ENCODE data around the gene PHF13. TPM values are rescaled to one million over a fixed set of nuclear protein-coding genes. Genes with fewer than 3 reads are reported as not detected.

The PHF13 gene
- total RNA-seq, 4 donors from 2014 or later: 6.7 to 12.1 (median 8.7) TPM

DNA sequence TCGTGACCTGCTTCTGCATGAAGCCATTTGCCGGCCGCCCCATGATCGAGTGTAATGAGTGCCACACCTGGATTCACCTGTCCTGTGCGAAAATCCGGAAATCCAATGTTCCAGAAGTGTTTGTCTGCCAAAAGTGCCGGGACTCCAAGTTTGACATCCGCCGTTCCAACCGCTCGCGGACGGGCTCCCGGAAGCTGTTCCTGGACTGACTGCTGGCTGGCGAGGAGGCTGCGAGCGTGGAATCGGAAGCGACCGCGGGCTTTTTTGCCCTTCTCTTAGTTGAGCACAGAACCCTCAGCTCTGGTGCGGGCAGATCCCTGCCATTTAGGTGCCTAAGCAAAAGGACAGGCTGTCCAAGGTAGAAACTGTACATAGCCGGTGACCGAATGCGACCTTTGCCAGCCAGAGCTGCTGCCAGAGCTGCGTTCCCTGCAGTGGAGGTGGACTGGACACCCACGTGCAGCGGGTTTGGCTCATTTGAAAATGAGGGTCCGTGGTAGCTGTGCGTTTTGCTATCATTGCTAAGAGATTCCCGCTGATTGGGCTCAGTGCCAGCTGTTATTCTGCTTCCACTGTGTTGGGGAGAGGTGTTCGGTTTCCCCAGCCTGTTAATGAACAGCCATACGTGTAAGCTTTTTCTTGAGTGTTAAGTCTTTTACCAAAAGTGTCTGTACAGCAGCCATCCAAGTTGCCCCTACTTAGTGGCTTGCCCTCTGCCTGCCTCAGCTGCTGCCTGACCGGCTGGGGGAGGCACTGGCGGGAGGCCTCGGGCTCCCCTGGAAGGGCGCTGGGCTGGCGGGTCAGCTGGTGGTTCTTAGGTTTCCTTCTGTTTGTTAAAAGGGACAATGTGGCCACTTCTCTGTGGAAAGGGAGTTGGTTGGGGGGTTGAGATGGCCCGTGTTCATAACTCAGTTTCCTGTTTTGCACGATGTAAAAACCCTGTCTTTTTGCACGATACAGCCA lies 8.2 kb downstream of the PHF13 start:
- H3K36me3 ChIP-seq: peaks cover 0 to 74% (median 32%) of the 10 kb centered on the region in 3 donors

DNA sequence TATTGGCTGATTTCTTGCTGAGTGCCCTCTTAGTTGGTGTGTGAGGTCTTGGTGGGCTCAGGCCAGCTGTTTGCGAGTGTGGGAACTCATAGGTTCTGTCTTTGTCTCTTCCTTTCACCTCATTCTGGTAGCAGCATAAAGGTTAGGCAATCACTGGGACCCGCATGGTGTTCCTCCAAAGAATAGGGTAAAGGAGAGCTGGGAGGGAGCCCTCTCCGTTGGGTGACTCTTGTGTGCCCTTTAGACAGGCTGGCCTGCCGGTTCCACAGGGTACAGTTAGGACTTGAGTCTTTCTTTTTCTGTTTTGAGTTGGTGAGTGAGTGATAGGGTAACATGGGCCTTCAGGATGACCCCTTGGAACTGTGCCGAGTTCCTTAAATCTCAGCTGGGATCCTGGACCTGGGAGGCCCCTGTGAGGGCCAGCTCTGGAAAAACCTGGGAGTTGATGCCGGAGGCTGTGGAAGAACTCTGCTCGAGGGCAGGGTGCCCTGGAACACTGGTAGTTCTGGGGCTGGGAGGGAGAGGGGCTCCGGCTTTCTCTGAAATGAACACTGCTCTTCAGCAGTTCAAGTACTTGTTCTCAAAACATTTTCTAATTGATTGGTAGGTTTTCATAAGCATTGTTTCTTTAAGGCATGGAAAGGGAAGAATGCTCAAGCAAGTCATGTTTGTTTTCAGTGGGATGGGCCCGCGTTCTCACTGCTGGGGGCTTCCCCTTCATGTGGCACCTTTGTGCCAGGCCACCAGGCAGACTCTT lies 9.0 kb downstream of the PHF13 start:
- H3K27ac ChIP-seq: no peak overlapping the region
- peaks cover 11 to 27% (median 13%) of the 10 kb centered on the region in 3 donors for H3K4me1 ChIP-seq
- no peak overlapping the region for H3K4me3 ChIP-seq
- DNase-seq: no peak
- intact Hi-C loops (cut with DNase I): loop anchor here (10.0 kb wide), 1 partner anchor 68 kb away; the partner anchor contains the start of genes NOL9 and TAS1R1
- WGBS, 2 donors: 73 to 79% methylated on average over 6 to 8 of the region's 10 CpGs
- no peaks in the 10 kb centered on the region for H3K27me3 ChIP-seq
- H3K9me3 ChIP-seq: no peaks in the 10 kb centered on the region
- H3K36me3 ChIP-seq: peaks cover 0 to 76% (median 32%) of the 10 kb centered on the region in 3 donors
- TF ChIP-seq, protein P1, sequence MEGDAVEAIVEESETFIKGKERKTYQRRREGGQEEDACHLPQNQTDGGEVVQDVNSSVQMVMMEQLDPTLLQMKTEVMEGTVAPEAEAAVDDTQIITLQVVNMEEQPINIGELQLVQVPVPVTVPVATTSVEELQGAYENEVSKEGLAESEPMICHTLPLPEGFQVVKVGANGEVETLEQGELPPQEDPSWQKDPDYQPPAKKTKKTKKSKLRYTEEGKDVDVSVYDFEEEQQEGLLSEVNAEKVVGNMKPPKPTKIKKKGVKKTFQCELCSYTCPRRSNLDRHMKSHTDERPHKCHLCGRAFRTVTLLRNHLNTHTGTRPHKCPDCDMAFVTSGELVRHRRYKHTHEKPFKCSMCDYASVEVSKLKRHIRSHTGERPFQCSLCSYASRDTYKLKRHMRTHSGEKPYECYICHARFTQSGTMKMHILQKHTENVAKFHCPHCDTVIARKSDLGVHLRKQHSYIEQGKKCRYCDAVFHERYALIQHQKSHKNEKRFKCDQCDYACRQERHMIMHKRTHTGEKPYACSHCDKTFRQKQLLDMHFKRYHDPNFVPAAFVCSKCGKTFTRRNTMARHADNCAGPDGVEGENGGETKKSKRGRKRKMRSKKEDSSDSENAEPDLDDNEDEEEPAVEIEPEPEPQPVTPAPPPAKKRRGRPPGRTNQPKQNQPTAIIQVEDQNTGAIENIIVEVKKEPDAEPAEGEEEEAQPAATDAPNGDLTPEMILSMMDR (IDR thresholded peaks at IDR 0.05): no peak
- no peak for TF ChIP-seq POLR2A (IDR thresholded peaks at IDR 0.05)

More for the DNA sequence above, 8.2 kb downstream of the PHF13 start:
- Histone ChIP-seq H3K27ac (no peak overlapping the region), H3K9me3 (no peaks in the 10 kb centered on the region), H3K4me3 (no peak overlapping the region), H3K27me3 (no peaks in the 10 kb centered on the region), H3K4me1 (peaks cover 10 to 25% (median 15%) of the 10 kb centered on the region in 3 donors)
- intact Hi-C loops (cut with DNase I): loop anchor here (10.0 kb wide), 1 partner anchor 67 kb away; the partner anchor contains the start of genes NOL9 and TAS1R1
- WGBS, 2 donors: 77 to 89% methylated on average over 16 to 27 of the region's 41 CpGs
- no peak for TF ChIP-seq POLR2A (IDR thresholded peaks at IDR 0.05)
- TF ChIP-seq, protein P1 (IDR thresholded peaks at IDR 0.05): no peak
- DNase-seq: no peak

DNA sequence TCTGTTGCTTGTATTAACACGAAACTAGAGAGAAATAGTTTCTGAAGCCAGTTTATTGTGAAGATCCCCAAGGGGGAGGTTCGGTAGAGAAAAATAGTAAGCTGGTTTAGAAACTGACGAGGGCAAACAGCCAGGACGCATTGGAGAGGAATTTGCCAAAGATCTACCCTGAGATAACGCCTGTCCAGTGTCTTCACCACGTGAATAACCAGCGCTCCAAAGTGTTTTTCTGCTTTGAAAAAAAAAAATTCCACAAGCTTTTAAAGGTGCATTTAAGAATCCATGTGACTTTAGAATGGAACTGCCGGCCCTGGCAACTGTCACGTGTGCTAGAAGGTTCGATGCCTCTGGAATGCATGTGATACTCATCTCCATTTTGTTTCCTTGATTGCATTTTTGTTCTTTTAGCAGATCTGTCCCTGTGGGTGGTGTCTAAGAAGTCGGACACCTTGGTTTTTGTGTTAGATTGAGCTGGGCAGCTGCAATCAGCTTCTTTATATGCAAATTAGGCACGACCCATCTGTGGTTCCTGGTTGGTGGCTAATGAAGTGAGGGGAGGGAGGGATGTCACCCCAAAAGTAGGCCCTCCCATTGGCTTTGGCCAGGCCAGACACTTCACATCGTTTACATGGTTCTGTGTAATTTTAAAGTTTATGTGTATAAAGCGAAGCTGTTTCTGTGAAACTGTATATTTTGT lies 9.9 kb downstream of the PHF13 start:
- 69 to 72% methylated on average over 14 of the region's 14 CpGs for WGBS, 2 donors
- no peak for DNase-seq
- Histone ChIP-seq H3K4me3 (no peak overlapping the region), H3K4me1 (peaks cover 11 to 36% (median 13%) of the 10 kb centered on the region in 3 donors), H3K27ac (peak overlapping the region in 1 of 4 donors; percentile 85), H3K36me3 (peaks cover 0 to 76% (median 32%) of the 10 kb centered on the region in 3 donors), H3K27me3 (no peaks in the 10 kb centered on the region), H3K9me3 (no peaks in the 10 kb centered on the region)
- intact Hi-C loops (cut with DNase I): loop anchor here (10.0 kb wide), 1 partner anchor 69 kb away; the partner anchor contains the start of genes NOL9 and TAS1R1
- TF ChIP-seq, protein P1 (IDR thresholded peaks at IDR 0.05): no peak
- no peak for TF ChIP-seq POLR2A (IDR thresholded peaks at IDR 0.05)

DNA sequence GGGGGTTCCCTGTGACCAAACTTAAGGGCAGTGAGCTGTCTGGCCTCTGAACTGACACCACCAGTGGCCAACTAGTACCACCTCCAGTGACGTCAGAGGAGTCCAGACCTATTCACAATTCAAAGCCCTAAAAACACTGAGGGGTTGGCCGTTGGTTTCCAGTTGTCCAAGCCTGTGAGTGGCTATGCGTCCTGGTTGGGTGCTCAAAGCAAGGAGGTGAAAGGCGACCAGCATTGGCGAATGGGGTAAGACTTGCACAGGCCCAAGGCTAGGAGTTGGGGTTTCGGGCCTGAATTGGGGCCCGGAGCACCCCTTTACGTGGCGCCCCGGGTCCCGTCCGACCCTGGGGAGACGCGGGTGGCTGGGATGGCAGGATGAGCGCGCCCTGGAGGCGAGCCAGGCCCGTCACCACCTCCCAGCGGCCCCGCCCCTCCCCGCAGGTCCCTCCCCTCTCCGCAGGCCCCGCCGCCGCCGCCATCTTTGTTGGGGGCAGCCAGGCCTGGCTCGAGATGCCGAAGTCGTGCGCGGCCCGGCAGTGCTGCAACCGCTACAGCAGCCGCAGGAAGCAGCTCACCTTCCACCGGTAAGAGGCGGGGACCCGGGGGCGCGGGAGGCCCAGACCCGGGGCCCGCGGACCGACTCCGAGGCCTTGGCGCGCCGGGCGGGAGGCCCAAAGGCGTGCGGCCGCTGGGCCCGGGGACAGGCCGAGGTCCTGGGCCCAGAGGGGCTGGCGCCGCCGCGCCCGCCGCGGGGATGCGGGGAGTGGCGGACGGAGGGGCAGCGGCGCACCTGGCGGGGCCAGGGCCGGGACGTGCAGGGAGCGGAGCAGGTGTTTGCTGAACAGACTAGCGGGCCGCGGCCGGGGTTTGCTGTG lies 11.4 kb downstream of the PHF13 start, which contains the start of gene THAP3:
TSS of gene THAP3 (plus strand) at position 159 of the 874 bp plus-strand sequence. CDS start at position 510, 351 bp downstream.
- Histone ChIP-seq H3K27ac (peak within 1 kb of the TSS; percentile 85 to 95 (median 91)), H3K9me3 (no peaks in the 10 kb centered on the region), H3K4me3 (peak within 1 kb of the TSS; percentile 66 to 95 (median 74)), H3K36me3 (peaks cover 7 to 76% (median 26%) of the 10 kb centered on the region in 3 donors), H3K27me3 (no peaks in the 10 kb centered on the region), H3K4me1 (peaks cover 11 to 36% (median 13%) of the 10 kb centered on the region in 3 donors)
- peak in 1 of 4 donors; percentile 40 for TF ChIP-seq POLR2A (IDR thresholded peaks at IDR 0.05)
- TF ChIP-seq, protein P1 (IDR thresholded peaks at IDR 0.05): no peak
- WGBS, 2 donors: 0 to 5% methylated on average over 1 to 19 of the region's 73 CpGs
- intact Hi-C loops (cut with DNase I): loop anchor here (10.0 kb wide), 1 partner anchor 70 kb away; the partner anchor contains the start of genes NOL9 and TAS1R1
- DNase-seq: peak; percentile 47
